Transverse colon (tissue), 4 donors: ENCODE results near the gene RAB26. TPM values are rescaled to one million over a fixed set of nuclear protein-coding genes. Genes with fewer than 3 reads are reported as not detected.
"Not testable (repeated sequence)": the region's sequence is repeated elsewhere in the genome, so short reads cannot be mapped to it uniquely, and the experiment has no call there.

Experiments
- DNase-seq: peaks from one replicate; pipeline ENCODE4 v3.0.0-alpha.2; 2019
- H3K27ac ChIP-seq, 4 donors: fragments of 200-600 bp; sonication (generic); 2 replicates each; pipeline ENCODE4 v1.5.1; 2016 to 2018; ENCODE audit warnings: inconsistent platforms in 4 of 4
- H3K27me3 ChIP-seq: fragments of 200-600 bp; sonication (generic); 2 replicates; pipeline ENCODE4 v1.5.1; 2017; ENCODE audit warnings: inconsistent platforms
- H3K36me3 ChIP-seq, 4 donors: fragments of 200-600 bp; sonication (generic); 2 replicates each; pipeline ENCODE4 v1.5.1; 2017 to 2019; ENCODE audit warnings: inconsistent platforms in 4 of 4
- H3K4me1 ChIP-seq, 4 donors: fragments of 200-600 bp; sonication (generic); 2 replicates each; pipeline ENCODE4 v1.5.1; 2017 to 2020; ENCODE audit warnings: inconsistent platforms in 4 of 4
- H3K4me3 ChIP-seq, 4 donors: fragments of 200-600 bp; sonication (generic); 1 replicate in 1 of 4; 2 replicates in 3 of 4; pipeline versions ENCODE4 v1.5.1 to v1.6.1; 2017 to 2019; ENCODE audit warnings: inconsistent platforms in 4 of 4
- H3K9me3 ChIP-seq, 2 donors: fragments of 200-600 bp; sonication (generic); 2 replicates each; pipeline ENCODE4 v1.5.1; 2017 to 2019; ENCODE audit warnings: inconsistent platforms in 2 of 2
- WGBS, 2 donors: methylation state at CpG; one replicate each; pipeline ENCODE4 v1.1.5; 2018; ENCODE audit warnings: low coverage in 1 of 2; 5-methylcytosine and 5-hydroxymethylcytosine counted together
- in situ Hi-C, 4 donors: fragments of 200-750 bp; cut with MboI; loops; one replicate each; pipeline versions ENCODE4 v1.15.0 to v1.15.1; 2017; ENCODE audit warnings: low sequenced_read_pairs in 3 of 4, low pct_ligation_motif_present in 1 of 4, low pct_unique_long_range_greater_than_20kb in 1 of 4
- intact Hi-C: fragments of 100-400 bp; cut with DNase I; formaldehyde crosslinking; loops from one replicate; pipeline ENCODE4 v1.15.1; 2023; ENCODE audit warnings: low total_unique reads
- total RNA-seq, 4 donors: library from RNA; depleted of rRNA; stranded (reverse); fragments of >200 nt; gene quantifications; one replicate each; pipeline ENCODE4 v1.1.0, GENCODE V29; 2016

The RAB26 gene
- total RNA-seq, 4 donors from 2014 or later, result 8.3 to 28.4 (median 14.2) TPM

- H3K9me3 ChIP-seq, DNase-seq, H3K4me3 ChIP-seq, intact Hi-C loops, in situ Hi-C loops, H3K27me3 ChIP-seq, H3K27ac ChIP-seq, H3K4me1 ChIP-seq: not testable (repeated sequence)
- 91% methylated on average over 15 of the region's 23 CpGs; no CpG with 5 or more reads in 1 of the 2 donors for whole genome bisulfite sequencing, 2 donors
- H3K36me3 ChIP-seq, result peaks cover 0 to 26% (median 3%) of the 10 kb centered on the region in 4 donors
Observed at GRCh38 chr16:2107791-2108125, 40.7 kb upstream of the RAB26 start.

GRCh38 chr16:2108446-2109270 lies 39.8 kb upstream of the RAB26 start:
- H3K9me3 ChIP-seq, intact Hi-C loops, H3K4me3 ChIP-seq, H3K4me1 ChIP-seq, H3K27ac ChIP-seq, in situ Hi-C loops, H3K27me3 ChIP-seq, DNase-seq: not testable (repeated sequence)
- 97% methylated on average over 47 of the region's 73 CpGs; no CpG with 5 or more reads in 1 of the 2 donors for WGBS, 2 donors
- peaks cover 0 to 20% (median 3%) of the 10 kb centered on the region in 4 donors for H3K36me3 ChIP-seq

GRCh38 chr16:2109271-2109580 lies 39.2 kb upstream of the RAB26 start:
- in situ Hi-C loops, DNase-seq, intact Hi-C loops, H3K4me3 ChIP-seq, H3K9me3 ChIP-seq, H3K27me3 ChIP-seq, H3K27ac ChIP-seq, H3K4me1 ChIP-seq: not testable (repeated sequence)
- peaks cover 0 to 19% (median 3%) of the 10 kb centered on the region in 4 donors for H3K36me3 ChIP-seq
- WGBS, 2 donors, result 96% methylated on average over 25 of the region's 25 CpGs; no CpG with 5 or more reads in 1 of the 2 donors

- DNase-seq, H3K27me3 ChIP-seq, H3K27ac ChIP-seq, H3K9me3 ChIP-seq, H3K4me1 ChIP-seq, H3K4me3 ChIP-seq, in situ Hi-C loops, intact Hi-C loops: not testable (repeated sequence)
- 95% methylated on average over 20 of the region's 23 CpGs; no CpG with 5 or more reads in 1 of the 2 donors for WGBS, 2 donors
- H3K36me3 ChIP-seq, result peaks cover 0 to 19% (median 3%) of the 10 kb centered on the region in 4 donors
Observed at GRCh38 chr16:2109872-2110271, 38.6 kb upstream of the RAB26 start.

- intact Hi-C loops, H3K4me3 ChIP-seq: not testable (repeated sequence)
- 94% methylated on average over 31 of the region's 43 CpGs; no CpG with 5 or more reads in 1 of the 2 donors for WGBS, 2 donors
Observed at GRCh38 chr16:2110332-2111008, 38.0 kb upstream of the RAB26 start.

GRCh38 chr16:2111009-2111353 lies 37.4 kb upstream of the RAB26 start:
- H3K9me3 ChIP-seq, H3K27ac ChIP-seq, H3K27me3 ChIP-seq, in situ Hi-C loops, DNase-seq, intact Hi-C loops, H3K4me1 ChIP-seq, H3K4me3 ChIP-seq: not testable (repeated sequence)
- H3K36me3 ChIP-seq, result peaks cover 0 to 19% (median 3%) of the 10 kb centered on the region in 4 donors
- WGBS, 2 donors, result 97% methylated on average over 29 of the region's 36 CpGs; no CpG with 5 or more reads in 1 of the 2 donors

More at GRCh38 chr16:2110332-2111008, 38.0 kb upstream of the RAB26 start:
- H3K27ac ChIP-seq, DNase-seq, H3K4me1 ChIP-seq, in situ Hi-C loops, H3K9me3 ChIP-seq, H3K27me3 ChIP-seq: not testable (repeated sequence)
- peaks cover 0 to 19% (median 3%) of the 10 kb centered on the region in 4 donors for H3K36me3 ChIP-seq

GRCh38 chr16:2111412-2112335 lies 36.8 kb upstream of the RAB26 start:
- H3K27me3 ChIP-seq, intact Hi-C loops, H3K27ac ChIP-seq, H3K9me3 ChIP-seq, in situ Hi-C loops, DNase-seq, H3K4me3 ChIP-seq, H3K4me1 ChIP-seq: not testable (repeated sequence)
- H3K36me3 ChIP-seq, result peaks cover 0 to 19% (median 3%) of the 10 kb centered on the region in 4 donors
- WGBS, 2 donors, result 94% methylated on average over 42 of the region's 65 CpGs; no CpG with 5 or more reads in 1 of the 2 donors

- H3K4me3 ChIP-seq, in situ Hi-C loops, H3K9me3 ChIP-seq, intact Hi-C loops, H3K27me3 ChIP-seq, H3K27ac ChIP-seq, DNase-seq: not testable (repeated sequence)
- Histone ChIP-seq H3K36me3 (peaks cover 0 to 19% (median 3%) of the 10 kb centered on the region in 4 donors), H3K4me1 (peaks cover 4 to 12% (median 12%) of the 10 kb centered on the region in 4 donors)
- WGBS, 2 donors, result 82% methylated on average over 27 of the region's 30 CpGs; no CpG with 5 or more reads in 1 of the 2 donors
Observed at GRCh38 chr16:2112539-2113106, 35.8 kb upstream of the RAB26 start.

- H3K4me3 ChIP-seq, DNase-seq, intact Hi-C loops, H3K27ac ChIP-seq, in situ Hi-C loops, H3K36me3 ChIP-seq, H3K9me3 ChIP-seq, H3K27me3 ChIP-seq: not testable (repeated sequence)
- WGBS, 2 donors, result 98% methylated on average over 21 of the region's 26 CpGs; no CpG with 5 or more reads in 1 of the 2 donors
- peaks cover 4 to 15% (median 12%) of the 10 kb centered on the region in 4 donors for H3K4me1 ChIP-seq
Observed at GRCh38 chr16:2114225-2114624, 34.2 kb upstream of the RAB26 start.
